22Rv1 (cell line): ENCODE data around the gene PLLP.

ENCODE experiments used
- CTCF ChIP-seq: fragments of 450-650 bp; IDR thresholded peaks from 2 replicates; pipeline ENCODE4 v1.5.1; 2017; ENCODE audit warnings: mild to moderate bottlenecking
- ZFX ChIP-seq: fragments of 450-650 bp; IDR thresholded peaks from 2 replicates; pipeline ENCODE4 v1.6.1; 2017; ENCODE audit warnings: antibody characterized with exemption, borderline replicate concordance

GRCh38 chr16:57316390-57317017, 32.0 kb upstream of the PLLP start:
- TF ChIP-seq ZFX (no peak), CTCF (no peak)
